HG03108 (cell line): ENCODE measurements around the gene GOLPH3L.
"Not testable (repeated sequence)": the region's sequence is repeated elsewhere in the genome, so short reads cannot be mapped to it uniquely, and the experiment has no call there.

Experiments
- ATAC-seq: cut with Tn5 transposase; IDR thresholded peaks from one replicate; pipeline ENCODE4 v1.9.1; 2021; ENCODE audit warnings: moderate library complexity; ENCODE audit not compliant: unreplicated experiment

Gene GOLPH3L

DNA sequence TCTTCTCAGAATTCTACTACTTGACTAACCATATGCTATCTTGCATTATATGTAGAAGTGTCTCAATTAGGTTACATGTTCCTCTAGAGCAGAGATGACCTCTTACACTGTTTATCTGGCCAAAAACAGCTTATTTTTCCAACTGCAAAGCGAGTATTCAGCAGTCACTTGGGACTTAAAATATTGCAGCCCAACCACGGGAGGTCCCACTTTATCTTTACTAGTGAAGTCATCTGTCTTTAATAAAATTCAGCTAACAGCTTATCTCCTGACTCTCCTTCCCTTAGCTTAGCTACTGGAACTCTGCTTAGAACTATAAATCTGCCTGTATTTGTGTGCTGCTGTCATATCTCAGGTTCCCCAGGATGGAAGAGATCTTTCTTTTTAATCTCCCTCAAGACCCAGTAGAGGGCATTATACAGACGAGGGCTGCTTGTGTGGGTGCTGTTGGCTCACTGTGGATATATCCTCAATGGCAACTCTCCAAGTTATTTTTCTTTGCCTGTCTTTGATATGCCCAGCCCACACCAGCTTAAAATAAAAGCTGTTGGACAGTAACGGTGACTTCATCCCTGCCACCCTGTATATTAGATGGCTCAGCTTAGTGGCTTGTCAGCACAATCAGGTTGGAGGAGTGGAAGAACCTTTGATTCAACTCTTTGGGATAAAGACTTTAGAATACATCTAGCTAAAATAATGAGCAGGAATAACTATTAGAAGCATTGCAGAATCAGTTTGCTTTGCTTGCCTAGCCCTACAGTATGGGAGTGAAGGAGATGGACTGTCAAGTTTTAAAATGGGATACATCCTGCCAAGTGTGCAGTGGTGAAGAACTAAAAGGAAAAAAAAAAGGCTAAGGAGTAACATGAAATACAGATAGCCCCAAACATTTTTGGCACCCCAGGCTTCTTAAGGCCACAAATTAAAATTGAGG, 77.1 kb downstream of the GOLPH3L start:
- ATAC-seq, result no peak

DNA sequence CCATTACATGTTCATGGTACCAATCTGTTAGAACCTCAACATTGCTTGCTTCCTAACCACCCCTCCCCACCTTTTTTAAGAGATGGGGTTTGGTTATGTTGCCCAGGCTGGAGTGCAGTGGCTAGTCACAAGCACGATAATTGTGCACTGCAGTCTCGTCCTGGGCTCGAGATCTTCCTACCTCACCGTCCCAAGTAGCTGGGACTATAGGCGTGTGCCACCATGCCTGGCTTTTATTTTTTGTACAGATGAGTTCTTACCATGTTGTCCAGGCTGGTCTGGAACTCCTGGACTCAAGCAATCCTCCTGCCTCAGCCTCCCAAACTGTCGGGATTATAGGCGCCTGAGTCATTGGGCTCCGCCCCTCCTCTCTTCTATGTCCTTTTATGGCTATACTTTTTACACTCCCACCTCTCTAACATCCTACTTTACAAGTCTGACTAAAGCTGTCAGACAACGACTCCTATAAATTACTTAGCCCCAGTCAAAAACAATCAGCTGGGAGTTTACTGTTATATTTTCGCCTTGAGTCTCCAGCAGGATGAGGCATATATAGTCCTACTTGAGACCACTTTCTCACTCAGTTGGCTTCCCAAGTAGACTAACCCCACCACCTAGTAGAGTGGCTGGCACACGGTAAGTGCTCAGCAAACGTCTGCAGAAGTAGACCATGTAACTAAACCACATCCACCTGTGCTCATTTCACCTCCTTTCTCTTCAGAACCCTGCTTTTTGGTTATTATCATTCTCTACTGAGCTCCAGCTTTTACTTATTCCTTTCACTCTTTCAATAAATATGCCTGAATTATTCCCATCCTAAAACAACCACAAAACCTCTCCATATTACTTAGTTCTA, 81.4 kb downstream of the GOLPH3L start:
- no peak for ATAC-seq

DNA sequence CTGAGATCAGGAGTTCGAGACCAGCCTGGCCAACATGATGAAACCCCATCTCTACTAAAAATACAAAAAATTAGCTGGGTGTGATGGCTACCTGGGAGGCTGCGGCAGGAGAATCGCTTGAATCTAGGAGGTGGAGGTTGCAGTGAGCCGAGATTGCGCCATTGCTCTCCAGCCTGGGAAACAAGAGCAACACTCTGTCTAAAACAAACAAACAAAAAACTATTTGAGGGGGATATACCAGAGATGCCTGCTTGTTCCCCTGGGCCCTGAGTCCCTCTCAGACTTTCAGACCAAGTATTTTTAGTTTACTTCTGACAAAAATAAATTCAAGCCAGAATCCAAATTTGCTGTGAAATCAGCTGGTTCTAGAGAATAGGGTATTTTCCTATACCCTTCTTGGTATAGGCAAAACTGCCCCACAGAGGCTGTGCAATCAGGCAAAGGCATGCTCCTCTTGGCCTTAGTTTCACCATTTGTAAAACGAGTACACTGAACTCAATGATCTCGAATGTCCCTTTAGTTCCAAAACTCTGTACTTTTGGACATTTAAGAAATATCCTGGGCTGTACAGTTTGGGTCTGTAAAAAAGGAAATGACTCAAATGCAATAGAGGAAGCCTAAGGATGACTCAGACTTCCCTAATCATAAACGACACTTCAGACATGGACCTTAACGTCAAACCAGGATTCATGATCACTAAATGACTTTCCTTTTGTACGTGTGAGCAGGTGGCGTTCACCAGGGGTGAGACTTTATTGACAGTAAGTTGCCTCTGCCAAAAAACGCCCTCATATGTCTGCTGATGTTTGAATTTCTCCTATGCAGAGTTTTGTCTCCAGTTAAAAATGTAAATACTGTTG, 83.7 kb downstream of the GOLPH3L start:
- ATAC-seq, result no peak

DNA sequence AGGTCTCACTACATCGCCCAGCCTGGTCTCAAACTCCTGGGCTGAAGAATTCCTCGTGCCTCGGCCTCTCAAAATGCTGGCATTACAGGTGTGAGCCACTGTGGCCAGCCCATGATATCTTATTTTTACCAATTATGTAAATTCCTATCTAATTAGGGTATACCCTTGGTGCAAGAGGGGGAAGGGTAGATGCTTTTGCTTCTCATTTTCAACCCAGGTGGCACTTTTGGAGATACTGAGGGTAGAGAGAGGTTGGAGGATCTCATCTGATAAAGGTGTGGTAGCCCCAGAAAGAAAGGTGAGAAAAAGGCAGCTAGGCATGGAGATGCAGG, 85.0 kb downstream of the GOLPH3L start:
- ATAC-seq, result no peak

DNA sequence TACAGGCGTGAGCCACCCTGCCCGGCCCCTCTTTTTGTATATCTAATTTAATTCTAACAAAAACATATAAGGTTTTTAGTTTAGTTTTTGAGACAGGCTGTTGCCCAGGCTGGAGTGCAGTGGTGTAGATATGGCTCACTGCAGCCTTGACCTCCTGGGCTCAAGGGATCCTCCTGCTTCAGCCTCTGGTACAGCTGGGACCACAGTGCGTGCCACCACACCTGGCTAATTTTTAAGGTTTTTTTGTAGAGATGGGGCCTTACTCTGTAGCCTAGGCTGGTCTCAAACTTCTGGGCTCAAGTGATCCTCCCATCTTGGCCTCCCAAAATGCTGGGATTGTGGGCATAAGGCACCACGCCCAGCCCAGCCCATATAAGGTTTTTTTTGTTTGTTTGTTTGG, 86.4 kb downstream of the GOLPH3L start:
- no peak for ATAC-seq

DNA sequence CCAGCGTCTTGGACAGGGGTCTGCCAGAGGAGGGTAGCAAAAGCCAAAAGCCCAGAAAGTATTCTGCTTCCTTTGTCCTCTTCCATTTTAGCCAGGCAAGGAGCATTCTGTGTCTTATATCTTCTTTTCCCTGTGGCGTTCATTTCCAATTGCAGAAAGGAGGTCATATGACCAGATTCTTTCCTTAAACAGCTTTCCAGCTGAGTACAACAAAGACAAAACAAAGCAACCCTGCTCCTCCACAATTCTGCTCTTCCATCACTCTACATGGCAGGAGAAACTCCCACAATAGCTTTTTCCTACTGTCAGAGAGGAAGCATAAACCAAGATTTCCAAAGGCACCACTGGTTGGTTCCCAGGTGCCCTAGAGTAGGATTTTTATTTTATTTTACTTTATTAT, 87.2 kb downstream of the GOLPH3L start:
- no peak for ATAC-seq

DNA sequence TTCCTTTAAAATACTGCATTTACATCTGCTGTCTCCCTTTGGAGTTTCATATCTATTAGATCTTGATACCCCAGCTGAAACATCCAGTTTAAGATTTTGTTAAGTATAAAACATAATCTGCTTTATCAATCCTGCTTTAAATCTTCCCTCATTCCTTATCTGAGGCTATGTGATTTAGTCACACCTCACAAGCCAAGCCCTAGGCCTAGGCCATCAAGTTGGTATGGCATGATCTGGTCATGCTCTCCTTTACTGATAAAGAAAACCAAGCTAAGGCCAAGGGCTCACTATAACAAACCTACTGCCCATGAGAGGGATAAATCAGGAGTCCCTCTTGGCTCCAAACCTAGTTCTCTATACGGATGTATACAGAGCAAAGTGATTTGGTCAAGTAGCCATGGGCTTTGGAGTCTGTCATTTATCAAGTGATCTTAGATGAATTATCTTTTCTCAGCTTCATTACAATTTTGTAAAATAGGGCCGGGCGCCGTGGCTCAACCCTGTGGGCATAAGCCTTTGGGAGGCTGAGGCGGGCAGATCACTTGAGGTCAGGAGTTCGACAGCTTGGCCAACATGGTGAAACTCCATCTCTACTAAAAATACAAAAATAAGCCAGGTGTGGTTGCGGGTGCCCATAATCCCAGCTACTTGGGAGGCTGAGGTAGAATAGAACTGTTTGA, 90.4 kb downstream of the GOLPH3L start:
- ATAC-seq, result no peak

DNA sequence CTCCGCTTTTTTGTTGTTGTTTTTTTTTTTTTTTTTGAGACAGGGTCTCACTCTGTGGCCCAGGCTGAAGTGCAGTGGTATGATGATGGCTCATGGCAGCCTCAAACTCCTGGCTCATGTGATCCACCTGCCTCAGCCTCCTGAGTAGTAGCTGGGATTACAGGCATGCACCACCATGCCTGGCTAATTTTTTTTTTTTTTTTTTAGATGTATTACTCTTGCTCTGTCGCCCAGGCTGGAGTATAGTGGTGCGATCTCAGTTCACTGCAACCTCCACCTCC, 91.6 kb downstream of the GOLPH3L start:
- ATAC-seq, result not testable (repeated sequence)

DNA sequence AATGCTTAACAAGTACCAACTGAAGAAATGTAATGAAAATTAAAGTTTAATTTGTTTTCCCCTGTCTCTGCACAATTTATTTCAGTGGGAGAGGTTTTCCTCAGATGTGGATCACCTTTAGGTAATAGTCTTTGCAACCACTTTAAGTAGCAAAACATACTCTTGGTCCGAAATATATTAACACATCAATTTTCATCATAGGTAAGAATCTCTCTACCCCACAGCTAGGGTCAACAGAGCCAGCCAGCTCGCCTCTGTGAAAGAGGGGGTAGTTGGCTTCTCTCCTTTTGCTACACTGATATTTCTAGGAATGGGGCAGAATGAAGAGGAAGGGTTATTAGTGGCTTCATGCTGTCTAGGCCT, 92.7 kb downstream of the GOLPH3L start:
- no peak for ATAC-seq

DNA sequence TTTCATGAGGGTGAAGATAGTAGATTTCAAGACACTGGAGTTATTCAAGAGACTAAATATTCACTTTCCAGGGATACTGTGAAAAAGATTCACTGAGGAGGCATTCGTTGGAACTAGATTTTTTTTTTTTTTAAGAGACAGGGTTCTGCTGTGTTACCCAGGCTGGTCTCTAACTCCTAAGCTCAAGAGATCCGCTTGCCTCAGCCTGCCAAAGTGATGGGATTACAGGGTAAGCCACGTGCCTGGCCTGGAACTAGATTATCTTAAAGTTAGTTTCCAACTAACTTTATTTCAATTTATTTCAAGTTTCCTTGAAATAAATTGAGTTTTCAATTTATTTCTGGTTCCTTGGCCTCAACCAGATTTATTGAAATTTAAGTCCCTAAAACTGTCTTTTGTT, 93.2 kb downstream of the GOLPH3L start:
- ATAC-seq, result no peak

DNA sequence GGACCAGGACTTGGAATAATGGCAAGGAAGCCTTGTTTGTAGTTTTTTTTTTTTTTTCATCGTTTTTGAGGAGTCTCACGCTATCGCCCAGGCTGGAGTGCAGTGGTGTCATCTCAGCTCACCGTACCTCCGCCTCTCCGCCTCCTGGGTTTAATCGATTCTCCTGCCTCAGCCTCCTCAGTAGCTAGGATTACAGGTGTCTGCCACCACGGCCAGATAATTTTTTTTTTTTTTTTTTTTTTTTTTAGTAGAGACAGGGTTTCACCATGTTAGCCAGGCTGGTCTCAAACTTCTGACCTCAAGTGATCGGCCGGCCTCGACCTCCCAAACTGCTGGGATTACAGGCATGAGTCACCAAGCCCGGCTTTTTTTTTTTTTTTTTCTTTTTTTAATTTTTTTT, 94.6 kb downstream of the GOLPH3L start:
- ATAC-seq, result not testable (repeated sequence)

DNA sequence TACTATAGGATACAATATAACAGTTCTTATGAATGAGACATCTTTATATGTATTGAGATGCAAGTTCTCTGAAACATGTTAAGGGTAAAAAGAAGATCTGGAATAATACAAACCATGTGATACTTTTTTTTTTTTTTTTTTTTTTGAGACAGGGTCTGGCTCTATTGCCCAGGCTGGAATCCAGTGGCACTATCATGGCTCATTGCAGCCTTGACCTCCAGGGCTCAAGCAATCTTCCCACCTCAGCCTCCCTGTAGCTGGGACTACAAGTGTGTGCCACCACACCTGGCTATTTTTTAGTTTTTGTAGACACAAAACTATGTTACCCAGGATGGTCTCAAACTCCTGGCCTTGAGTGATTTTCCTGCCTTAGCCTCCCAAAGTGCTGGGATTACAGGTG, 95.4 kb downstream of the GOLPH3L start:
- no peak for ATAC-seq

DNA sequence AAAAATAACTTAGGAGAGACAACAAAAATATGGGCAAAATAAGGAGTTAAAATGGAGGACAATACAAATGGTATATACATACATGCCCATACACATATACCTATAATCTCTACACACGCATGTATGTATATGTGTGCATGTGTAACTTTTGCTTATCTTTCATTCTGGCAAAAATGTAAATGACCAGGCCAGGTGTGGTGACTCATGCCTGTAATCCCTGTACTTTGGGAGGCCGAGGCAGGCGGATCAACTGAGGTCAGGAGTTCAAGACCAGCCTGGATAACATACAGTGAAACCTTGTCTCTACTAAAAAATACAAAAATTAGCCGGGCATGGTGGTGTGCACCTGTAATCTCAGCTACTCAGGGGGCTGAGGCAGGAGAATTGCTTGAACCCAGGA, 98.6 kb downstream of the GOLPH3L start:
- not testable (repeated sequence) for ATAC-seq

DNA sequence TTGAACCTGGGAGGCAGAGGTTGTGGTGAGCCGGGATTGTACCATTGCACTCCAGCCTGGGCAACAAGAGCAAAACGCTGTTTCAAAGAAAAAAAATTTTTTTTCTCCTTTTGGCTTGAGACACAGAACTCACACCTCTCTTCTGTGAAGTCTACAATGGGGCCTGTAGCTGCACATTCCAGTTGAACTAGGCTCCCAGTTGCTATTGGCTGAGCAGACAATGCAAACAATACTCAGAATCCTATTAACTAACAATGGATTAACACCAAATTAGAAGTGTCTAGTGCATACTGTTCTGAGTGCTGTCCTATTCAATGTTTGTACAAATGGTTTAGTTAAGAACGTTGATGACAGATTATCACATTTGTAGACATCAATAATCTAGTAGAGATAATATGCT, 100.0 kb downstream of the GOLPH3L start:
- no peak for ATAC-seq
